Large intestine (tissue), 3 donors: Measurements from ENCODE around the gene SGK1. TPM values are rescaled to one million over a fixed set of nuclear protein-coding genes. Genes with fewer than 3 reads are reported as not detected.
A peak's percentile ranks its signal among the peaks of the same experiment; 100 is the strongest.
"Not testable (repeated sequence)": the region's sequence is repeated elsewhere in the genome, so short reads cannot be mapped to it uniquely, and the experiment has no call there.

Experiments
- DNase-seq, 2 donors: peaks; one replicate each; pipeline versions ENCODE4 v3.0.0 to v3.0.0-alpha.2; 2013
- H3K27ac ChIP-seq: one replicate; pipeline ENCODE4 v1.5.1; 2013; ENCODE audit warnings: low read length
- H3K27me3 ChIP-seq: 2 replicates; pipeline ENCODE4 v1.6.1; 2013; ENCODE audit warnings: low read length; ENCODE audit not compliant: control insufficient read depth, insufficient read depth
- H3K36me3 ChIP-seq: 2 replicates; pipeline ENCODE4 v1.6.1; 2013; ENCODE audit warnings: low read length; ENCODE audit not compliant: control insufficient read depth, insufficient read depth
- H3K4me1 ChIP-seq: one replicate; pipeline ENCODE4 v1.6.1; 2013; ENCODE audit warnings: low read length; ENCODE audit not compliant: control insufficient read depth, insufficient read depth
- H3K4me3 ChIP-seq: one replicate; pipeline ENCODE4 v1.5.1; 2013; ENCODE audit warnings: low read length
- H3K9me3 ChIP-seq: one replicate; pipeline ENCODE4 v1.6.1; 2013; ENCODE audit warnings: mild to moderate bottlenecking, low read depth, low read length, moderate library complexity; ENCODE audit not compliant: control insufficient read depth
- WGBS: methylation state at CpG from one replicate; pipeline ENCODE4 v1.1.5; 2013; ENCODE audit warnings: low lambda C conversion rate; ENCODE audit not compliant: insufficient coverage; 5-methylcytosine and 5-hydroxymethylcytosine counted together
- polyA plus RNA-seq: library from polyadenylated mRNA; unstranded; fragments of 120-200 nt; gene quantifications from one replicate; pipeline ENCODE4 v1.2.1, GENCODE V29; 2013

The SGK1 gene
- polyA plus RNA-seq, 1 donor: 41.2 TPM

DNA sequence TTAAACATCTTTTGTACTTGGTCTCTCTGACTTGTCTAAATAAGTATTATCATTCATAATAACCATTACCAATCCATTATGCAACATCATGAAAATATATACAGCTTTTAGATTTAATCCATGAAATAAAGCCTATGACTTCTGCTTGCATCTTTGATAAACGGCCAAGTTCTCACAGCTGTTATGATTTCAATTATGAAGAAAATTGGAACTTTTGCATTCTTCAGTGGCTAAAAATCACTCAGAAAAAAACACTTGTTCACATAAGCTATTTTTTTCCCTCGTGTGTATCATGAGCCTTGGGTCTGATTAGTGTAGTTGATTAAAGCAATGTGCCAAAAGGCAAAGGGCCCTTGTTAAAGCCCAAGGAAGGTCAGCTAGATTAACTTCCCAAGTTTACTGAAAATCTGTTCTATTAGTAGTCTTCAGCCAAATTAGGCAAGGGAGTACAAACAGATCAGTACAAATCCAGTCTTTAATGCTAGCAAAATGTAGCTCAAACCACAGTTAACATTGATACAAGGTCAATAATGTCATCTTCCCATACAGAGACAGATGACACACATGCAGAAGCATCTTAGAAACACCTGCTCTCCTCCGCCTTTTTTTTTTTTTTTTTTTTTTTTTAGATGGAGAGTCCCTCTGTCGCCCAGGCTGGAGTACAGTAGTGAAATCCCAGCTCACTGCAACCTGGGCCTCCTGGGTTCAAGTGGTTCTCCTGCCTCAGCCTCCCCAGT, 69.9 kb downstream of the SGK1 start:
- no peaks in the 10 kb centered on the region for H3K36me3 ChIP-seq
- peaks cover 4% of the 10 kb centered on the region for H3K4me1 ChIP-seq
- no peaks in the 10 kb centered on the region for H3K9me3 ChIP-seq
- no peaks in the 10 kb centered on the region for H3K27me3 ChIP-seq
- no peak overlapping the region for H3K4me3 ChIP-seq
- WGBS: 88% methylated on average over 1 of the region's 4 CpGs
- no peak for DNase-seq
- H3K27ac ChIP-seq: no peak overlapping the region

DNA sequence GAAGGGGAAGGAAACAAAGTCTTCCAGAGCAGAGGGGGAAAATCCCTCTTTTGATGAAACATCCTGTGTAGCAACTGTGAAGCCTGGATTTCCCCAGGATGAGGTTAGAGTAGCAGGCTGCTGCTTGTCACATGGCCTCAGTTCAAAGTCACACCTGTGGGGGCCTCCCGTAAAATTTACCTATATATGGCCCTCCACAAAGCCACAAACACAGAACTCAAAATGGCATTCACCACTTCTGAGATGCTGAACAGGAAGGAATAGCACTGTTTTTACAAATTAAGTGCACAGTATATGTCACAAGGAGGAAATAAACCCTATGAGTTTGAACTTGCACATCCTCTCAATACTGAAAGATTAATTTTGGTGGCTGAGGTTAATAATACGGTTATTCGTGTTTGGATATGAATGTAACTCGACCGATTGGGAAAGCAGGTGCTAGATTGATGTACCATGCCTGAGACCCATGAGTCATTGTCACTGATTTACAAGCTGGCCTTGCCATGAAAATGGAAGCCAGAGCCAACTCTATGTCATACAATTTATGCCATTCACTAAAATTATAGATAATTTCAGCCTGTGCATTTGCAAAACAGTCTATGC, 70.6 kb downstream of the SGK1 start:
- DNase-seq: peak; percentile 34 to 54

DNA sequence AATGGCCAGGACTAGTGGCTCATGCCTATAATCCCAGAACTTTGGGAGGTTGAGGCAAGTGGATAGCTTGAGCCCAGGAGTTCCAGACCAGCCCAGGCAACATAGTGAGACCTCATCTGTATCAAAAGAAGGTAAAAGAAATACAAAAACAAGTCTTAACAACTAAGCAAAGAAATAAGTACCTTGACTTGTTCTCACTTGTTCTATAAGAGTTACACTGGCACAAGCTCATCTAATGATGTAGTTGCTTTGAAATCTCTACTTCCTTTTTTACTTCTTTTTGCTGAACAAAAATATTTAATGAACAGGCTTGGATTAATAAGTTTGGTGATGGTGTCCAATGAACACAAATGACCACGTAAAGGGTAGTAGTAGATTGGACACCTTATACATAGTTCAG, 72.2 kb downstream of the SGK1 start:
- no peak overlapping the region for H3K27ac ChIP-seq
- peaks cover 1% of the 10 kb centered on the region for H3K4me1 ChIP-seq
- H3K36me3 ChIP-seq: no peaks in the 10 kb centered on the region
- H3K4me3 ChIP-seq: no peak overlapping the region
- H3K27me3 ChIP-seq: no peaks in the 10 kb centered on the region
- H3K9me3 ChIP-seq: no peaks in the 10 kb centered on the region
- DNase-seq: no peak
- 100% methylated on average over 1 of the region's 1 CpG for WGBS

More for the DNA sequence above, 70.6 kb downstream of the SGK1 start:
- no peak overlapping the region for H3K27ac ChIP-seq
- H3K9me3 ChIP-seq: no peaks in the 10 kb centered on the region
- no CpG with 5 or more reads among the region's 5 CpGs for WGBS
- H3K27me3 ChIP-seq: no peaks in the 10 kb centered on the region
- H3K4me3 ChIP-seq: no peak overlapping the region
- H3K36me3 ChIP-seq: no peaks in the 10 kb centered on the region
- H3K4me1 ChIP-seq: peaks cover 4% of the 10 kb centered on the region

DNA sequence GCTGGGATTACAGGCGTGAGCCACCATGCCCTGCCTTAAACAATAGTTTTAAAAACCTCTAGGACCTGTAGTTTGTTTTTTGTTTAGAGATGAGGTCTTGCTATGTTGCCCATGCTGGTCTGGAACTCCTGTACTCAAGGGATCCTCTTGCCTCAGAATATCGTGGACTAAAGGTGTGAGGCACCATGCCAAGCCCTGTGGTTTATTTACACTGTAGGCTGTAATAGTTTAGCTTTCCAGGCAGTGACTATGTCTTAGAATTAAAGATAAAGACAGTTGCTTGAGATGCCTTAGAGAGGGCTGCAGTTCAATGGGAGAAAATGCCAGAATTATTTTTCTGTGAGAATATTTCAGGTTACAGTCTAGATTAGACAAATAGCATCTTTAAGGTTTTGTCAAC, 72.9 kb downstream of the SGK1 start:
- WGBS: no CpG with 5 or more reads among the region's 2 CpGs
- H3K27me3 ChIP-seq: no peaks in the 10 kb centered on the region
- no peak for DNase-seq
- no peak overlapping the region for H3K4me3 ChIP-seq
- H3K4me1 ChIP-seq: no peaks in the 10 kb centered on the region
- H3K27ac ChIP-seq: no peak overlapping the region
- H3K36me3 ChIP-seq: no peaks in the 10 kb centered on the region
- no peaks in the 10 kb centered on the region for H3K9me3 ChIP-seq

DNA sequence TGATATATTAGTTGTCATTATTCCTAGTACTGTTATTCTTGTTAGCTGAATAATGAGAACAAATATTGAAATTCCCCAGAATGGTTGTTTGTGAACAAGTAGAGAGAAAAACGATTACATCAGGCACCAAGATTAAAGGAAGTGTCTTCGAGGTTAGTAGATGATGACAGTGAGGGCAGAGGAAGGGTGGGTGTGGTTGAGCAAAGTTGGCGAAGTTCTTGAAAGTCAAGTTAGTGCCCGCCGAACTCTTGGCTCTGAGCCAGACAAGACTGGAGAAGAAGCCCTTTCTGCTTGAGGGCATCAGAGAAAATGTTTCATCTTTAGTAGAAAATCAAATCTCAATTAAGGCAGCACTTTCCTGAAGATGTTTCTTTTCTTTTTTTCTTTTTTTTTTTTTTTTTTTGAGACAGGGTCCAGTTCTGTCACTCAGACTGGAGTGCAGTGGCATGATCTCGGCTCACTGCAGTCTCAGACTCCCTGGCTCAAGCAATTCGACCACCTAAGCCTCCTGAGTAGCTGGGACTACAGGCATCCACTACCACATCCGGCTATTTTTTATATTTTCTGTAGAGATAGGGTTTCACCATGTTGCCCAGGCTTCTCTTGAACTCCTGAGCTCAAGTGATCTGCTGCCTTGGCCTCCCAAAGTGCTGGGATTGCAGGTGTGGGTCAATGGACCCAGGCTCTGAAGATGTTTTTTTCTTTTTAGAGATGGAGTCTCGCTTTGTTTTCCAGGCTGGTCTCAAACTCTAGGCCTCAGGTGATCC, 77.1 kb downstream of the SGK1 start:
- H3K27me3 ChIP-seq: no peaks in the 10 kb centered on the region
- H3K36me3 ChIP-seq: no peaks in the 10 kb centered on the region
- H3K4me1 ChIP-seq: no peaks in the 10 kb centered on the region
- no peak for DNase-seq
- no peaks in the 10 kb centered on the region for H3K9me3 ChIP-seq
- WGBS: 100% methylated on average over 2 of the region's 9 CpGs
- H3K27ac ChIP-seq: no peak overlapping the region
- no peak overlapping the region for H3K4me3 ChIP-seq

DNA sequence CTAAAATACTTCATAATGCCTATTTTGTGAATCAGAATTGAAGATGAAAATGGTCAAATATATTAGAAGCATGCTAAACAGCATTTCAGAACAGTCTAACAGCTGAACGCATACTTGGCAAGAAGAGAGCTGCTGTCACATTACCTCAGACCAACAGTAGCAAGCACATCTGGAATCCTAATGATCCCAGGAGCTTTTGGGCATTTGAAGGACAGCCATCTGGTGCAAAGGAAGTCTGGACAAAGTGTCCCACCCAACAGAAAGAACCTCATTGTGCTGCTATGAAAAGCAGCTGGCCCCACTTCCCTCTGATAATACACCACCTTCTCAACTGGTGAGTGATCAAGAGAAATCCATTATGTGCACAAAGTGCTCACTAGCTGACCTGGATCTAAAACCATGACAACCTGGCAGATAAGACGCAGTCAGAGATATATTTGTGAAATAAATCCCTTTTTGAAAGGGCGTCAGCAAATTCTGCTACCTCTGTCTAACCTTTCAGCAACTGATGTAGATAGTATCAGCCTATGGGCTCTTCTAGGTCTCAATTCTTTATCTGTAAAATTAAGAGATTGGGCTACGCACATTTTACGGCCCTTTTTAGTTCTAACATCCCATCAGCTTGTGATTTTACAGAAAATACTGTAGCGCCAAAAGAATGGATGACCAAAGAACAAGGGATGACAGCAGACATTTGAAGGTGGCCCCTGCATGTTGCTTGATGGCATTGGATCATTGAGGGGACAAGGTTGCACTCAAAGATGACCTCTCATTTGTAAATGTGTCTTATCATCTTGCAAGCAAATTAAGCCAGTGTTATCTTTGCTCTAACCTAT, 78.7 kb downstream of the SGK1 start:
- Histone ChIP-seq H3K27ac (no peak overlapping the region), H3K4me3 (no peak overlapping the region), H3K9me3 (no peaks in the 10 kb centered on the region), H3K36me3 (no peaks in the 10 kb centered on the region), H3K27me3 (no peaks in the 10 kb centered on the region), H3K4me1 (no peaks in the 10 kb centered on the region)
- DNase-seq: no peak
- no CpG with 5 or more reads among the region's 6 CpGs for WGBS

DNA sequence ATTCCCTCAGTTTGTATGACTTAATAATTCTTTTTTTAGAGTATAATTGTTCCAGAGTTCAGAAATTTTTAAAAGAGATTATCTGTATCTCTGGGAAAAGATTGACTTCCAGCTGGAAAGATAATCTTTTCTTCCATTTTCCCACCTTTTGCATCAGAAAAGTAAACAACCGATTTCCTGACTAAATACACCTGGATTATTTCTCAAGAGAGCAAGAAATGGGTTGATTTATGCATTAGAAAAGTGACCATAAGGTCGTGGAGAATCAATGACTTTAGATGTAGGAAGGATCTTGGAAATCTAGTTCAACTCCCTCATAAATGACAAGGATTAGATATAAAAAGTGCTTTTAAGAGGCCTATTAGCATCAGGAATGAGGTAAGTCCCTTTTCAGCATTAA, 79.9 kb downstream of the SGK1 start:
- H3K27me3 ChIP-seq: no peaks in the 10 kb centered on the region
- H3K9me3 ChIP-seq: no peaks in the 10 kb centered on the region
- no CpG with 5 or more reads among the region's 2 CpGs for WGBS
- no peak for DNase-seq
- no peaks in the 10 kb centered on the region for H3K4me1 ChIP-seq
- no peaks in the 10 kb centered on the region for H3K36me3 ChIP-seq
- no peak overlapping the region for H3K27ac ChIP-seq
- no peak overlapping the region for H3K4me3 ChIP-seq

DNA sequence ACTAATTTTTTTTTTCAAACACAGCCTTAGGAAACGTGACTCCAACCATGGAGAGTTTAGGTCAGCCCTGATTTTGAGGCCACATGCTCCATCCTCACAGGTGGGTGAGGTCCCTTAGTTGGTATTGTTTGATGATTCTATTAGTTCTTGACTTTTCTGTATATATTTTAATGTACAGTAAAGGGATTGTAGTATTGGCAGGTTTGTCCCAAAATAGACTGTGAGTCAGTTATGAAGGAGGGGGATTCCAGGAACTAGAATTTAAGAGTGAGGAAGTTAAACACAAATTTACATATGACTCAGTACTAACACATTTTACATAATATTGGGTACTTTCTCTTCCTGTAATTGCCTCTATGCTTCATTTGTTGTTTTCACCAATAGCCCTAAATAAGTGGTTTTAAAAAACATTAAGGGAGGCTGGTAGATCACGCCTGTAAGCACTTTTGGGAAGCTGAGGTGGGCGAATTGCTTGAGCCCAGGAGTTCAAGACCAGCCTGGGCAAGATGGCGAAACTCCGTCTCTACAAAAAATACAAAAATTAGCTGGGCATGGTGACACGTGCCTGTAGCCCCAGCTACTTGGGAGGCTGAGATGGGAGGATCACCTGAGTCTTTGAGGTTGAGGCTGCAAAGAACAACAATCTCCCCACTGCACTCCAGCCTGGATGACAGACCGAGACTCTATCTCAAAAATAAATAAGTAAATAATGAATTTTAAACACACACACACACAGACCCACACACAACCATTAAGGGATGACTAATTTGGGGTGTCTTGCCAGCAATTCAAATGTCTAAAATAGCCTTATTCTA, 81.8 kb downstream of the SGK1 start:
- Histone ChIP-seq H3K27me3 (no peaks in the 10 kb centered on the region), H3K4me1 (no peaks in the 10 kb centered on the region), H3K9me3 (no peaks in the 10 kb centered on the region), H3K27ac (no peak overlapping the region), H3K4me3 (no peak overlapping the region), H3K36me3 (no peaks in the 10 kb centered on the region)
- WGBS: 83% methylated on average over 2 of the region's 7 CpGs
- no peak for DNase-seq

DNA sequence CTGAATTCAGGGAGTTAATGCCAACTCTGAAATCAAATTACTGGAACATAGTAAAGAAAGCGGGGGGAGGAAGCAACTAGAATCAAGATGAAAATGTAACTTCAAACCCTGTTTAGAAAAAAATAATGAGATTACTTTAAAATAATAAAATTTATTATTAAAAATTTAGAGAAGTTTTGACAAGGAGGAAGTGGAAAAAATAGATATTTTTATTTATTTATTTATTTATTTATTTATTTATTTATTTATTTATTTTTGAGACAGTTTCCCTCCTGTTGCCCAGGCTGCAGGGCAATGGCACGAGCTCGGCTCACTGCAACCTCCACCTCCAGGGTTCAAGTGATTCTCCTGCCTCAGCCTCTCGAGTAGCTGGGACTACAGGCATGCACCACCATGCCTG, 82.6 kb downstream of the SGK1 start:
- not testable (repeated sequence) for H3K4me3 ChIP-seq, DNase-seq, H3K4me1 ChIP-seq

More for the DNA sequence above, 82.6 kb downstream of the SGK1 start:
- H3K36me3 ChIP-seq, H3K27me3 ChIP-seq, H3K27ac ChIP-seq, H3K9me3 ChIP-seq: not testable (repeated sequence)
- WGBS: no CpG with 5 or more reads among the region's 4 CpGs
